ENCODE results near the gene KRTAP5-3.

Gene KRTAP5-3

DNA sequence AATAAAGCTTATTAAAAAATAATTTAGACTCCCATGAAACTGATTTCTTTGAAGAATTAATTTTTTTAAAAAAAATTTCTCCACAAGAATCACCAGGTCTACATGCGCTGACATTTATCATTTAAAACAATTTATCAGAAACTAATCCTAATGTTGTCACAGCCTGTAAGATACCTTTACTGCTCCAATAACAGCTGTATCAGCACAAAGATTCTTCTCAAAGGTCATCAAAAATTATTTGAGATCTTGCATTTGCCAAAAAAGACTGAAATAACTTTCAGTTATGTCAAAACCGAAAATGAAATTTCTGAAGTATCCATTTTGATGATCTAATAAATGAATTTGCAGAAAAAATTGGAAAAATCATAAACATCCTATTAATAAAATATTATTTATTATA, 29.4 kb upstream of the KRTAP5-3 start:
- no peaks in the 10 kb centered on the region for H3K4me1 ChIP-seq (ENCODE audit: control insufficient read depth, insufficient read depth, low read length)
- H3K4me3 ChIP-seq (ENCODE audit: low read depth, low read length), result no peak overlapping the region
- TF ChIP-seq ZNF585B (tag by site-specific recombination; IDR thresholded peaks at IDR 0.05) (no peak), ZNF16 (tag by site-specific recombination; IDR thresholded peaks at IDR 0.05; ENCODE audit: low read depth) (no peak), ZNF600 (tag by site-specific recombination; IDR thresholded peaks at IDR 0.05) (no peak), ZNF214 (tag by site-specific recombination; IDR thresholded peaks at IDR 0.05; ENCODE audit: borderline replicate concordance) (no peak), ZNF558 (tag by site-specific recombination; IDR thresholded peaks at IDR 0.05) (no peak), ZXDB (tag by site-specific recombination; IDR thresholded peaks at IDR 0.05) (no peak), ZNF518A (tag by site-specific recombination; conservative IDR thresholded peaks at IDR 0.05; ENCODE audit: low read depth) (no peak), HOXD13 (CRISPR knock-in tag; IDR thresholded peaks at IDR 0.05; ENCODE audit: borderline replicate concordance) (no peak), ZNF335 (tag by site-specific recombination; conservative IDR thresholded peaks at IDR 0.05) (no peak), OSR2 (tag by site-specific recombination; IDR thresholded peaks at IDR 0.05) (no peak), ZNF10 (tag by site-specific recombination; IDR thresholded peaks at IDR 0.05) (no peak)
- TF ChIP-seq, protein P1, sequence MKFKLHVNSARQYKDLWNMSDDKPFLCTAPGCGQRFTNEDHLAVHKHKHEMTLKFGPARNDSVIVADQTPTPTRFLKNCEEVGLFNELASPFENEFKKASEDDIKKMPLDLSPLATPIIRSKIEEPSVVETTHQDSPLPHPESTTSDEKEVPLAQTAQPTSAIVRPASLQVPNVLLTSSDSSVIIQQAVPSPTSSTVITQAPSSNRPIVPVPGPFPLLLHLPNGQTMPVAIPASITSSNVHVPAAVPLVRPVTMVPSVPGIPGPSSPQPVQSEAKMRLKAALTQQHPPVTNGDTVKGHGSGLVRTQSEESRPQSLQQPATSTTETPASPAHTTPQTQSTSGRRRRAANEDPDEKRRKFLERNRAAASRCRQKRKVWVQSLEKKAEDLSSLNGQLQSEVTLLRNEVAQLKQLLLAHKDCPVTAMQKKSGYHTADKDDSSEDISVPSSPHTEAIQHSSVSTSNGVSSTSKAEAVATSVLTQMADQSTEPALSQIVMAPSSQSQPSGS (tag by site-specific recombination; IDR thresholded peaks at IDR 0.05; ENCODE audit: low read depth), result no peak
- POLR2A ChIA-PET, result no interaction called here
- H3K9me3 ChIP-seq (ENCODE audit: control insufficient read depth, insufficient read depth, low read depth, low read length), result no peaks in the 10 kb centered on the region
- H3K27ac ChIP-seq (ENCODE audit: extremely low read depth, low read depth, low read length), result no peak overlapping the region
- CTCF ChIA-PET, result interaction anchor here (0.6 to 5.6 kb wide), 10 partner anchors 9 to 523 kb away, joined by 3 to 67 read pairs (median 4); partner anchors contain the start of gene KRTAP5-5
- no peaks in the 10 kb centered on the region for H3K36me3 ChIP-seq (ENCODE audit: control insufficient read depth in 2 of 2, insufficient read depth in 1 of 2, low read length in 2 of 2)

DNA sequence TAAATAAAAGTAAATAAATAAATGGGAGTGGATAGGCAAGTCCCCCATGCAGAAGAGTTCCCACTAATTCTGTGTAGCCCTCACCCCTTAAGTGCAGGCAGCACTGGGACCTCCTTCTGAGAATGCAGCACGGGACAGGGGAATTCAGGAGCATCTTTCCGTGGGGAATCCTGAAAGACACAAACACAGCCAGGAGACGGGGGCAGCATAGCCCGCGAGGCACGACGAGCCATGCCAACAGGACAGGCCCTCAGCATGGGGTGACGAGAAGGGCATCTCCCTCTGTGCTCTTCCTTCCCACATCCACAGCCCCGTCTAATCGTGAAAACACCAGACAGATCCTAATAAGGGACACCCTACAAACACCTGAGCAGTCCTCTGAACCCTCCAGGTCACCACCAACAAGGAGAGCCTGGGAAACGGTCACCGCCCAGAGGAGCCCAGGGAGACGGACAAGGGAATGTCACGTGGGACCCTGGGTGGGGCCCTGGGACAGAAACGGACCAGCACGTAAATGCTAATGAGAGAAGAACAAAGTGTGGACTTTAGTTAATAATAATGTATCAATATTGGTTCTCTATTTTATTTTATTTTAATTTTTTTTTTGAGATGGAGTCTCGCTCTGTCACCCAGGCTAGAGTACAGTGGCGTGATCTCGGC, 28.2 kb upstream of the KRTAP5-3 start:
- Histone ChIP-seq H3K4me3 (ENCODE audit: low read depth, low read length) (no peak overlapping the region), H3K36me3 (ENCODE audit: control insufficient read depth in 2 of 2, insufficient read depth in 1 of 2, low read length in 2 of 2) (no peaks in the 10 kb centered on the region), H3K4me1 (ENCODE audit: control insufficient read depth, insufficient read depth, low read length) (no peaks in the 10 kb centered on the region), H3K9me3 (ENCODE audit: control insufficient read depth, insufficient read depth, low read depth, low read length) (no peaks in the 10 kb centered on the region), H3K27ac (ENCODE audit: extremely low read depth, low read depth, low read length) (no peak overlapping the region)
- CTCF ChIA-PET, result interaction anchor here (2.2 to 5.6 kb wide), 2 partner anchors 16 kb away, joined by 10 to 52 read pairs; no protein-coding TSS in a partner anchor
- POLR2A ChIA-PET, result no interaction called here
- TF ChIP-seq, protein P2, sequence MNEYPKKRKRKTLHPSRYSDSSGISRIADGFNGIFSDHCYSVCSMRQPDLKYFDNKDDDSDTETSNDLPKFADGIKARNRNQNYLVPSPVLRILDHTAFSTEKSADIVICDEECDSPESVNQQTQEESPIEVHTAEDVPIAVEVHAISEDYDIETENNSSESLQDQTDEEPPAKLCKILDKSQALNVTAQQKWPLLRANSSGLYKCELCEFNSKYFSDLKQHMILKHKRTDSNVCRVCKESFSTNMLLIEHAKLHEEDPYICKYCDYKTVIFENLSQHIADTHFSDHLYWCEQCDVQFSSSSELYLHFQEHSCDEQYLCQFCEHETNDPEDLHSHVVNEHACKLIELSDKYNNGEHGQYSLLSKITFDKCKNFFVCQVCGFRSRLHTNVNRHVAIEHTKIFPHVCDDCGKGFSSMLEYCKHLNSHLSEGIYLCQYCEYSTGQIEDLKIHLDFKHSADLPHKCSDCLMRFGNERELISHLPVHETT (tag by site-specific recombination; IDR thresholded peaks at IDR 0.05), result no peak
- TF ChIP-seq ZNF777 (tag by site-specific recombination; IDR thresholded peaks at IDR 0.05; ENCODE audit: borderline replicate concordance) (no peak), GLIS1 (tag by site-specific recombination; IDR thresholded peaks at IDR 0.05) (no peak), ZNF292 (tag by site-specific recombination; IDR thresholded peaks at IDR 0.05; ENCODE audit: borderline replicate concordance, low read depth) (no peak), ZNF157 (tag by site-specific recombination; IDR thresholded peaks at IDR 0.05) (no peak), ZNF692 (tag by site-specific recombination; IDR thresholded peaks at IDR 0.05) (no peak), WT1 (tag by site-specific recombination; IDR thresholded peaks at IDR 0.05) (no peak), ZNF341 (tag by site-specific recombination; IDR thresholded peaks at IDR 0.05; ENCODE audit: low read depth) (no peak), ZNF830 (tag by site-specific recombination; IDR thresholded peaks at IDR 0.05; ENCODE audit: low read depth) (no peak)
- TF ChIP-seq, protein P3, sequence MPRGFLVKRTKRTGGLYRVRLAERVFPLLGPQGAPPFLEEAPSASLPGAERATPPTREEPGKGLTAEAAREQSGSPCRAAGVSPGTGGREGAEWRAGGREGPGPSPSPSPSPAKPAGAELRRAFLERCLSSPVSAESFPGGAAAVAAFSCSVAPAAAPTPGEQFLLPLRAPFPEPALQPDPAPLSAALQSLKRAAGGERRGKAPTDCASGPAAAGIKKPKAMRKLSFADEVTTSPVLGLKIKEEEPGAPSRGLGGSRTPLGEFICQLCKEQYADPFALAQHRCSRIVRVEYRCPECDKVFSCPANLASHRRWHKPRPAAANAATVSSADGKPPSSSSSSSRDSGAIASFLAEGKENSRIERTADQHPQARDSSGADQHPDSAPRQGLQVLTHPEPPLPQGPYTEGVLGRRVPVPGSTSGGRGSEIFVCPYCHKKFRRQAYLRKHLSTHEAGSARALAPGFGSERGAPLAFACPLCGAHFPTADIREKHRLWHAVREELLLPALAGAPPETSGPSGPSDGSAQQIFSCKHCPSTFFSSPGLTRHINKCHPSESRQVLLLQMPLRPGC (tag by site-specific recombination; IDR thresholded peaks at IDR 0.05), result no peak

All from HEK293 (cell line).